PC-3 (cell line): ENCODE measurements around the gene ZNF433.

Experiments
- EZH2 ChIP-seq: fragments of 300-600 bp; sonication (generic); IDR thresholded peaks from one replicate; pipeline ENCODE4 v1.6.1; 2017; ENCODE audit warnings: antibody characterized with exemption, mild to moderate bottlenecking, low read length; ENCODE audit not compliant: unreplicated experiment
- EZH2phosphoT487 ChIP-seq: fragments of 300-600 bp; sonication (generic); IDR thresholded peaks from 2 replicates; pipeline ENCODE4 v1.6.1; 2018; ENCODE audit warnings: mild to moderate bottlenecking, antibody characterized with exemption, low read length, borderline replicate concordance
- TF ChIP-seq, protein P1 (sequence below): fragments of 300-600 bp; sonication (generic); conservative IDR thresholded peaks from 2 replicates; pipeline ENCODE4 v1.5.1; 2017; ENCODE audit warnings: antibody characterized with exemption, low read depth, mild to moderate bottlenecking, low read length

DNA sequence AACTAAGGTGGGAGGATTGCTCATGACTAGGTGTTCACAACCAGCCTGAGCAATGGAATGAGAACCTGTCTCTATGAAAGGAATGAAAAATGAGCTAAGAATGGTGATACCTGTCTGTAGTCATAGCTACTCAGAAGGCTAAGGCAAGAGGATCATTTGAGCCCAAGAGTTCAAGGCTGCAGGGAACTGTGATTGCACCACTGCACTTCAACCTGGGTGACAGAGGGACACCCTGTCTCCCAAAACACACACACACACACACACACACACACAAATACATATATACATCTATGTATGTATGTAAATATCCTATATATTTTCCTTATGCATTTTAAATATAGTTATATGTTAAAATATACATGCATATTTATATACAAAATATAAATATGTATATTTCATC, 7.4 kb upstream of the ZNF433 start:
- TF ChIP-seq, protein P1, sequence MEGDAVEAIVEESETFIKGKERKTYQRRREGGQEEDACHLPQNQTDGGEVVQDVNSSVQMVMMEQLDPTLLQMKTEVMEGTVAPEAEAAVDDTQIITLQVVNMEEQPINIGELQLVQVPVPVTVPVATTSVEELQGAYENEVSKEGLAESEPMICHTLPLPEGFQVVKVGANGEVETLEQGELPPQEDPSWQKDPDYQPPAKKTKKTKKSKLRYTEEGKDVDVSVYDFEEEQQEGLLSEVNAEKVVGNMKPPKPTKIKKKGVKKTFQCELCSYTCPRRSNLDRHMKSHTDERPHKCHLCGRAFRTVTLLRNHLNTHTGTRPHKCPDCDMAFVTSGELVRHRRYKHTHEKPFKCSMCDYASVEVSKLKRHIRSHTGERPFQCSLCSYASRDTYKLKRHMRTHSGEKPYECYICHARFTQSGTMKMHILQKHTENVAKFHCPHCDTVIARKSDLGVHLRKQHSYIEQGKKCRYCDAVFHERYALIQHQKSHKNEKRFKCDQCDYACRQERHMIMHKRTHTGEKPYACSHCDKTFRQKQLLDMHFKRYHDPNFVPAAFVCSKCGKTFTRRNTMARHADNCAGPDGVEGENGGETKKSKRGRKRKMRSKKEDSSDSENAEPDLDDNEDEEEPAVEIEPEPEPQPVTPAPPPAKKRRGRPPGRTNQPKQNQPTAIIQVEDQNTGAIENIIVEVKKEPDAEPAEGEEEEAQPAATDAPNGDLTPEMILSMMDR: no peak
- TF ChIP-seq EZH2phosphoT487: no peak
- no peak for TF ChIP-seq EZH2
